ENCODE results near the gene AADACL4. TPM values are rescaled to one million over a fixed set of nuclear protein-coding genes. Genes with fewer than 3 reads are reported as not detected.

Gene AADACL4
- polyA plus RNA-seq, 1 donor from 2014 or later = not detected

DNA sequence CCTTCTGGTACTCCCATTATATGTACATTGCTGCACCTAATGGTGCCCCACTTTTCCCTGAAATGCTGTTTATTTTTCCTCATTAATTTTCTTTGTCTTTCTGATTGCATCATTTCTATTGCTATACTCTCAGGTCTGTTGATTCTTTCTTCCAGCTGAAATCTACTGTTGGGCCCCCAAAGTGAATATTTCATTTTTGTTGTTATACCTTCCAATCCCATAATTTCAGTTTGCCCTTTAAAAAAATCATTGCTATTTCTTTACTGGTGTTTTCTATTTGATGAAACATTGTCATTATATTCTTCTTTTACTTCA lies 3.0 kb upstream of the AADACL4 start:
- Histone ChIP-seq H3K36me3 (ENCODE audit: insufficient read depth, low read length) (no peaks in the 10 kb centered on the region), H3K27ac (ENCODE audit: low read length) (no peak overlapping the region), H3K4me2 (ENCODE audit: low read length) (no peak overlapping the region), H3K9me3 (ENCODE audit: low read length) (no peaks in the 10 kb centered on the region), H3K27me3 (ENCODE audit: insufficient read depth, low read depth, low read length) (no peaks in the 10 kb centered on the region), H3K9me2 (ENCODE audit: insufficient read depth, low read length) (no peaks in the 10 kb centered on the region), H3F3A (ENCODE audit: insufficient read depth, low read length, poor library complexity, severe bottlenecking) (no peaks in the 10 kb centered on the region), H4K20me1 (ENCODE audit: insufficient read depth) (no peaks in the 10 kb centered on the region), H2AFZ (ENCODE audit: low read depth, low read length) (no peak overlapping the region), H3K79me2 (replicated peaks; ENCODE audit: insufficient read depth, low read length) (no peaks in the 10 kb centered on the region), H3K4me3 (ENCODE audit: low read length) (no peak overlapping the region), H3K9ac (ENCODE audit: low read length) (no peak overlapping the region)
- TF ChIP-seq TAF1 (IDR thresholded peaks at IDR 0.05; ENCODE audit: low read depth) (no peak), EZH2 (IDR thresholded peaks at IDR 0.05; ENCODE audit: borderline replicate concordance, insufficient read depth, low read length, poor library complexity, severe bottlenecking) (no peak), SMC3 (conservative IDR thresholded peaks at IDR 0.05; ENCODE audit: poor library complexity) (no peak), RAD21 (conservative IDR thresholded peaks at IDR 0.05) (no peak), EP300 (conservative IDR thresholded peaks at IDR 0.05; ENCODE audit: poor library complexity, severe bottlenecking) (no peak), MXI1 (conservative IDR thresholded peaks at IDR 0.05; ENCODE audit: poor library complexity, severe bottlenecking) (no peak), POLR2AphosphoS5 (IDR thresholded peaks at IDR 0.05) (no peak)
- TF ChIP-seq, protein P1, sequence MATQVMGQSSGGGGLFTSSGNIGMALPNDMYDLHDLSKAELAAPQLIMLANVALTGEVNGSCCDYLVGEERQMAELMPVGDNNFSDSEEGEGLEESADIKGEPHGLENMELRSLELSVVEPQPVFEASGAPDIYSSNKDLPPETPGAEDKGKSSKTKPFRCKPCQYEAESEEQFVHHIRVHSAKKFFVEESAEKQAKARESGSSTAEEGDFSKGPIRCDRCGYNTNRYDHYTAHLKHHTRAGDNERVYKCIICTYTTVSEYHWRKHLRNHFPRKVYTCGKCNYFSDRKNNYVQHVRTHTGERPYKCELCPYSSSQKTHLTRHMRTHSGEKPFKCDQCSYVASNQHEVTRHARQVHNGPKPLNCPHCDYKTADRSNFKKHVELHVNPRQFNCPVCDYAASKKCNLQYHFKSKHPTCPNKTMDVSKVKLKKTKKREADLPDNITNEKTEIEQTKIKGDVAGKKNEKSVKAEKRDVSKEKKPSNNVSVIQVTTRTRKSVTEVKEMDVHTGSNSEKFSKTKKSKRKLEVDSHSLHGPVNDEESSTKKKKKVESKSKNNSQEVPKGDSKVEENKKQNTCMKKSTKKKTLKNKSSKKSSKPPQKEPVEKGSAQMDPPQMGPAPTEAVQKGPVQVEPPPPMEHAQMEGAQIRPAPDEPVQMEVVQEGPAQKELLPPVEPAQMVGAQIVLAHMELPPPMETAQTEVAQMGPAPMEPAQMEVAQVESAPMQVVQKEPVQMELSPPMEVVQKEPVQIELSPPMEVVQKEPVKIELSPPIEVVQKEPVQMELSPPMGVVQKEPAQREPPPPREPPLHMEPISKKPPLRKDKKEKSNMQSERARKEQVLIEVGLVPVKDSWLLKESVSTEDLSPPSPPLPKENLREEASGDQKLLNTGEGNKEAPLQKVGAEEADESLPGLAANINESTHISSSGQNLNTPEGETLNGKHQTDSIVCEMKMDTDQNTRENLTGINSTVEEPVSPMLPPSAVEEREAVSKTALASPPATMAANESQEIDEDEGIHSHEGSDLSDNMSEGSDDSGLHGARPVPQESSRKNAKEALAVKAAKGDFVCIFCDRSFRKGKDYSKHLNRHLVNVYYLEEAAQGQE (IDR thresholded peaks at IDR 0.05; ENCODE audit: borderline replicate concordance) = no peak
- TF ChIP-seq, protein P2, sequence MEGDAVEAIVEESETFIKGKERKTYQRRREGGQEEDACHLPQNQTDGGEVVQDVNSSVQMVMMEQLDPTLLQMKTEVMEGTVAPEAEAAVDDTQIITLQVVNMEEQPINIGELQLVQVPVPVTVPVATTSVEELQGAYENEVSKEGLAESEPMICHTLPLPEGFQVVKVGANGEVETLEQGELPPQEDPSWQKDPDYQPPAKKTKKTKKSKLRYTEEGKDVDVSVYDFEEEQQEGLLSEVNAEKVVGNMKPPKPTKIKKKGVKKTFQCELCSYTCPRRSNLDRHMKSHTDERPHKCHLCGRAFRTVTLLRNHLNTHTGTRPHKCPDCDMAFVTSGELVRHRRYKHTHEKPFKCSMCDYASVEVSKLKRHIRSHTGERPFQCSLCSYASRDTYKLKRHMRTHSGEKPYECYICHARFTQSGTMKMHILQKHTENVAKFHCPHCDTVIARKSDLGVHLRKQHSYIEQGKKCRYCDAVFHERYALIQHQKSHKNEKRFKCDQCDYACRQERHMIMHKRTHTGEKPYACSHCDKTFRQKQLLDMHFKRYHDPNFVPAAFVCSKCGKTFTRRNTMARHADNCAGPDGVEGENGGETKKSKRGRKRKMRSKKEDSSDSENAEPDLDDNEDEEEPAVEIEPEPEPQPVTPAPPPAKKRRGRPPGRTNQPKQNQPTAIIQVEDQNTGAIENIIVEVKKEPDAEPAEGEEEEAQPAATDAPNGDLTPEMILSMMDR (IDR thresholded peaks at IDR 0.05; ENCODE audit: poor library complexity, severe bottlenecking) = no peak

DNA sequence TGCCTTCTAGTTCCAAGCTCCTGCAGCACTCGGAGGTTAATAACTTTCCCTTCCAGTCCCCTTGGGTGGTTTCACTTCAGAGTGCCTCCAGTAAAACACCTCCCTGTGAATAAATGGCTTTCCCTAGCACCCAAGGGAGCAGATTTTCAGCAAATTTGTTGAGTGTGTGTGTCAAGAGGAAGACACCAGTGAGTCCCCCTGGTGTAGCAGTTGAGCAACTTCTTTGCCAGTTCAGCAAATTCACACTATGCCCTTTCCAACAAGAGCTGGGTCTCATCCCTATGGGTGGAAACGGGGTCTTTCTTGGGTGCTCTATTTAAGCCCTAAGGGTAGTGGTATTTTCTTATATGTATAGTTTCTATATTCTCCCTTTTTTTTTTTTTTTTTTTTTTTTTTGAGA lies 806 bp upstream of the AADACL4 start:
- Histone ChIP-seq H3K27ac (ENCODE audit: low read length) (no peak overlapping the region), H3K79me2 (replicated peaks; ENCODE audit: insufficient read depth, low read length) (no peaks in the 10 kb centered on the region), H3K4me3 (ENCODE audit: low read length) (no peak overlapping the region), H3K9ac (ENCODE audit: low read length) (no peak overlapping the region), H3K36me3 (ENCODE audit: insufficient read depth, low read length) (no peaks in the 10 kb centered on the region), H3K4me2 (ENCODE audit: low read length) (no peak overlapping the region), H3K9me2 (ENCODE audit: insufficient read depth, low read length) (no peaks in the 10 kb centered on the region), H2AFZ (ENCODE audit: low read depth, low read length) (no peak overlapping the region), H4K20me1 (ENCODE audit: insufficient read depth) (no peaks in the 10 kb centered on the region), H3K9me3 (ENCODE audit: low read length) (no peaks in the 10 kb centered on the region), H3F3A (ENCODE audit: insufficient read depth, low read length, poor library complexity, severe bottlenecking) (no peaks in the 10 kb centered on the region), H3K27me3 (ENCODE audit: insufficient read depth, low read depth, low read length) (no peaks in the 10 kb centered on the region)
- TF ChIP-seq, protein P1 (IDR thresholded peaks at IDR 0.05; ENCODE audit: borderline replicate concordance) = no peak
